ENCODE measurements around the gene ATF6. TPM values are rescaled to one million over a fixed set of nuclear protein-coding genes. Genes with fewer than 3 reads are reported as not detected.

ATF6 gene
- total RNA-seq, 1 donor from 2014 or later: 22.9 TPM

DNA sequence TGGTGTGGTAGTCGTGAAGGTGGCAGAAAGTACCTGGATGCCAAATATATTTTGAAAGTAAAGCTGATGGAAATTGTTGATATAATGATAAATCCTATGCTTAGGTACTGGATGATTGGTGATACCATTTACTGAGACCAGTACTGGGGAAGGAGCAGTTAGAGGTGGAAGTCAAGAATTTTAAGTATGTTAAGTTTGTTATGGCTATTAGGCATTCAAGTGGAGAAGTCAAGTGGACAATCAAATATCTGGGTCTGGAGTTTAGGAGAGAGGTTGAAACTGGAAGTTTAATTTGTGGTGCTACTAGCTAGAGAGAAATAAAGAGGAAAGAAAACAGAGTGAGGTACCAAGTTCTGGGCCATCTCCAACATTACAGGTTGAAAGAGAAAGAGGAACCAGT is 89.1 kb downstream of the ATF6 start:
- no peak for TF ChIP-seq CTCF (conservative IDR thresholded peaks at IDR 0.05)
- H3K27ac Mint-ChIP-seq: no peak overlapping the region
- no peaks in the 10 kb centered on the region for H3K9me3 Mint-ChIP-seq
- no peak for DNase-seq (ENCODE audit: extremely low spot score, unreplicated experiment)
- H3K36me3 Mint-ChIP-seq: peaks cover 23% of the 10 kb centered on the region
- H3K4me3 Mint-ChIP-seq: no peak overlapping the region
- H3K4me1 Mint-ChIP-seq (ENCODE audit: unreplicated experiment): no peaks in the 10 kb centered on the region
- H3K27me3 Mint-ChIP-seq: no peaks in the 10 kb centered on the region

DNA sequence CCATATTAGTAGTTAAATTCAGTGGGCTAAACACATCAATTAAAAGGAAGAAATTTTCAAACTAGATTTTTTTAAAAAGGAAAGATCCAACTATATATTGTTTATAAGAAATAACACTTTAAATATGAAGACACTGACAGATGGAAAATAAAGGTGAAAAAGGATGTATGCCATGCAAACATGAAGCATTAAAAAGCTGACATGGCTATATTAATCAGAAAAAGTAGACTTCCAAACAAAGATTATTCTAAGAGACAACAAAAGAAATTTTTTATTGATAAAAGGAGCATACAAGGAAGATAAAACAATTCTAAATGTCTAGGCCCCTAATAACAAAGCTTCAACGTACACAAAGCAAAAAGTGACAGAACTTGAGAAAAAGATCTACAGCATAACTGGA is 92.2 kb downstream of the ATF6 start:
- H3K9me3 Mint-ChIP-seq: no peaks in the 10 kb centered on the region
- H3K27ac Mint-ChIP-seq: no peak overlapping the region
- no peak for DNase-seq (ENCODE audit: extremely low spot score, unreplicated experiment)
- H3K36me3 Mint-ChIP-seq: peaks cover 18% of the 10 kb centered on the region
- no peaks in the 10 kb centered on the region for H3K27me3 Mint-ChIP-seq
- no peak overlapping the region for H3K4me3 Mint-ChIP-seq
- no peaks in the 10 kb centered on the region for H3K4me1 Mint-ChIP-seq (ENCODE audit: unreplicated experiment)
- no peak for TF ChIP-seq CTCF (conservative IDR thresholded peaks at IDR 0.05)

GRCh38 chr1:161863549-161863948 is 97.4 kb downstream of the ATF6 start:
- Mint-ChIP-seq H3K27ac (no peak overlapping the region), H3K9me3 (no peaks in the 10 kb centered on the region), H3K4me1 (ENCODE audit: unreplicated experiment) (peaks cover 8% of the 10 kb centered on the region), H3K36me3 (peaks cover 16% of the 10 kb centered on the region), H3K27me3 (no peaks in the 10 kb centered on the region), H3K4me3 (no peak overlapping the region)
- no peak for DNase-seq (ENCODE audit: extremely low spot score, unreplicated experiment)
- TF ChIP-seq CTCF (conservative IDR thresholded peaks at IDR 0.05): no peak

DNA sequence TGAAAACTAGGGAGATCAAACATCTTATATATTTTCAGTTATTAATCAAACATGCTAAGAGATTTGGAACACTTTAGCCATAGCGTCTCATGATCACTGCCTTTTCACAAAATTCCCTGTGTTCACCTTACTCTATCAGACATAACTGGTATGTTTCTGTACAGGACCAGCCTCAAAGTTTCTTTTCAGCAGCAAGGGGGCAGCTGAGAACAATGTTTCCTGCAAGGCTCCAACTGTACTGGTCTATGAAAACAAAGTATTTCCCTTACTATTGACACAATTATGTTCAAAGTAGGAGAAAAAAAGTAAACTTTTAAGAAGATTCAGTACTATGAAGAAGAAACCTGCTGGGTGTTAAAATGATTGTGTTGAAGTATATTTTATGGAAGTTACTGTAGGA is 98.5 kb downstream of the ATF6 start:
- H3K4me3 Mint-ChIP-seq: no peak overlapping the region
- TF ChIP-seq CTCF (conservative IDR thresholded peaks at IDR 0.05): no peak
- no peaks in the 10 kb centered on the region for H3K27me3 Mint-ChIP-seq
- no peak for DNase-seq (ENCODE audit: extremely low spot score, unreplicated experiment)
- H3K9me3 Mint-ChIP-seq: no peaks in the 10 kb centered on the region
- peaks cover 16% of the 10 kb centered on the region for H3K36me3 Mint-ChIP-seq
- H3K4me1 Mint-ChIP-seq (ENCODE audit: unreplicated experiment): peaks cover 8% of the 10 kb centered on the region
- H3K27ac Mint-ChIP-seq: no peak overlapping the region

GRCh38 chr1:161866241-161866640 is 100.1 kb downstream of the ATF6 start:
- H3K27ac Mint-ChIP-seq: no peak overlapping the region
- DNase-seq (ENCODE audit: extremely low spot score, unreplicated experiment): no peak
- H3K27me3 Mint-ChIP-seq: no peaks in the 10 kb centered on the region
- H3K4me3 Mint-ChIP-seq: no peak overlapping the region
- peaks cover 8% of the 10 kb centered on the region for H3K4me1 Mint-ChIP-seq (ENCODE audit: unreplicated experiment)
- no peak for TF ChIP-seq CTCF (conservative IDR thresholded peaks at IDR 0.05)
- H3K9me3 Mint-ChIP-seq: no peaks in the 10 kb centered on the region
- H3K36me3 Mint-ChIP-seq: peaks cover 13% of the 10 kb centered on the region

- TF ChIP-seq CTCF (conservative IDR thresholded peaks at IDR 0.05): no peak
- no peaks in the 10 kb centered on the region for H3K27me3 Mint-ChIP-seq
- no peaks in the 10 kb centered on the region for H3K9me3 Mint-ChIP-seq
- peaks cover 21% of the 10 kb centered on the region for H3K4me1 Mint-ChIP-seq (ENCODE audit: unreplicated experiment)
- DNase-seq (ENCODE audit: extremely low spot score, unreplicated experiment): no peak
- no peak overlapping the region for H3K27ac Mint-ChIP-seq
- H3K36me3 Mint-ChIP-seq: peaks cover 13% of the 10 kb centered on the region
- no peak overlapping the region for H3K4me3 Mint-ChIP-seq
These were observed 102.7 kb downstream of the ATF6 start for GRCh38 chr1:161868832-161869231.
